Activated CD4-positive, alpha-beta T cell treated with anti-CD3 and anti-CD28 coated beads, Interleukin-2, amount 50 U/mL, for 1 hour (primary cell): ENCODE results near the gene HSFX3.
"Not testable (repeated sequence)": the region's sequence is repeated elsewhere in the genome, so short reads cannot be mapped to it uniquely, and the experiment has no call there.

ENCODE experiments used
- DNase-seq: peaks from one replicate; pipeline ENCODE4 v3.0.0-alpha.2; 2020

HSFX3 gene

GRCh38 chrX:149541521-149542047 lies 8.1 kb downstream of the HSFX3 start:
- no peak for DNase-seq

- peak; percentile 83 for DNase-seq
Observed at GRCh38 chrX:149540621-149541520, 8.9 kb downstream of the HSFX3 start, which contains the start of gene EOLA1. TSS of gene EOLA1 (plus strand) at chrX:149541012. CDS start at chrX:149545631, 4,619 bp downstream.

GRCh38 chrX:149540131-149540620 lies 9.5 kb downstream of the HSFX3 start:
- peak; percentile 90 for DNase-seq

- peak; percentile 86 for DNase-seq
Observed at GRCh38 chrX:149539283-149540130, 10.2 kb downstream of the HSFX3 start.

GRCh38 chrX:149537474-149537873 lies 12.2 kb downstream of the HSFX3 start:
- DNase-seq, result not testable (repeated sequence)

- DNase-seq, result not testable (repeated sequence)
Observed at GRCh38 chrX:149534926-149535602, 14.7 kb downstream of the HSFX3 start.

GRCh38 chrX:149533999-149534398 lies 15.7 kb downstream of the HSFX3 start:
- not testable (repeated sequence) for DNase-seq

- DNase-seq, result not testable (repeated sequence)
Observed at GRCh38 chrX:149532868-149533267, 16.9 kb downstream of the HSFX3 start.

- DNase-seq, result no peak
Observed at GRCh38 chrX:149531599-149531998, 18.1 kb downstream of the HSFX3 start.

- no peak for DNase-seq
Observed at GRCh38 chrX:149528381-149528780, 21.3 kb downstream of the HSFX3 start.

- DNase-seq, result peak; percentile 29
Observed at GRCh38 chrX:149527705-149528104, 22.0 kb downstream of the HSFX3 start.

- DNase-seq, result not testable (repeated sequence)
Observed at GRCh38 chrX:149526318-149527033, 23.2 kb downstream of the HSFX3 start.

GRCh38 chrX:149525903-149526302 lies 23.8 kb downstream of the HSFX3 start:
- peak; percentile 22 for DNase-seq

- DNase-seq, result peak; percentile 59
Observed at GRCh38 chrX:149525389-149525788, 24.3 kb downstream of the HSFX3 start.

GRCh38 chrX:149522916-149523315 lies 26.8 kb downstream of the HSFX3 start:
- DNase-seq, result no peak

GRCh38 chrX:149521438-149521837 lies 28.3 kb downstream of the HSFX3 start:
- DNase-seq, result no peak

- not testable (repeated sequence) for DNase-seq
Observed at GRCh38 chrX:149520636-149521277, 29.0 kb downstream of the HSFX3 start.

GRCh38 chrX:149518236-149518635 lies 31.5 kb downstream of the HSFX3 start:
- DNase-seq, result no peak

GRCh38 chrX:149517308-149517707 lies 32.4 kb downstream of the HSFX3 start:
- DNase-seq, result no peak

- DNase-seq, result no peak
Observed at GRCh38 chrX:149516604-149517003, 33.1 kb downstream of the HSFX3 start.

GRCh38 chrX:149515954-149516602 lies 33.6 kb downstream of the HSFX3 start:
- DNase-seq, result no peak
